ENCODE measurements around the gene TFDP2. TPM values are rescaled to one million over a fixed set of nuclear protein-coding genes. Genes with fewer than 3 reads are reported as not detected.

TFDP2 gene
- total RNA-seq, 2 experiments from 2014 or later = 33.1 to 34.2 TPM

- no peak overlapping the region for H3K27ac Mint-ChIP-seq
- no peak overlapping the region for H3K27ac ChIP-seq (ENCODE audit: low read depth in 1 of 2, low read length in 2 of 2)
- no peaks in the 10 kb centered on the region for H3K9me3 ChIP-seq (ENCODE audit: control insufficient read depth in 1 of 2, insufficient read depth in 1 of 2, low read length in 2 of 2)
- intact Hi-C loops (cut with DNase I, micrococcal nuclease) = loop anchor here (5.0 to 10.0 kb wide), 4 partner anchors 152 to 973 kb away; partner anchors contain the start of genes ATP1B3 (in 1 of the 2), GK5 (in 1 of the 2) and U2SURP (in 1 of the 2)
- H3K4me3 ChIP-seq (ENCODE audit: low read length) = no peak overlapping the region
- no peaks in the 10 kb centered on the region for H3K27me3 Mint-ChIP-seq
- peaks cover 6% of the 10 kb centered on the region for H3K36me3 Mint-ChIP-seq (ENCODE audit: low read depth)
- DNase-seq = no peak
- no peaks in the 10 kb centered on the region for H3K27me3 ChIP-seq (ENCODE audit: control insufficient read depth in 1 of 2, insufficient read depth in 2 of 2, low read length in 2 of 2)
- H3K4me3 Mint-ChIP-seq = peak overlapping the region; percentile 23
- ATAC-seq (ENCODE audit: poor library complexity) = no peak
- H3K4me1 ChIP-seq (ENCODE audit: insufficient read depth, low read length) = no peaks in the 10 kb centered on the region
- H3K36me3 ChIP-seq (ENCODE audit: insufficient read depth, low read length) = no peaks in the 10 kb centered on the region
- ChIA-PET CTCF (no interaction called here), POLR2A (interaction anchor here (0.7 kb wide), 1 partner anchor 972 kb away, joined by 3 read pairs; the partner anchor contains the start of gene U2SURP)
- H3K4me1 Mint-ChIP-seq (ENCODE audit: low read depth) = peaks cover 33% of the 10 kb centered on the region
- H3K9me3 Mint-ChIP-seq = no peaks in the 10 kb centered on the region
- no peak for TF ChIP-seq CTCF (IDR thresholded peaks at IDR 0.05)
Observed at GRCh38 chr3:142029052-142029642, 120.2 kb downstream of the TFDP2 start.

DNA sequence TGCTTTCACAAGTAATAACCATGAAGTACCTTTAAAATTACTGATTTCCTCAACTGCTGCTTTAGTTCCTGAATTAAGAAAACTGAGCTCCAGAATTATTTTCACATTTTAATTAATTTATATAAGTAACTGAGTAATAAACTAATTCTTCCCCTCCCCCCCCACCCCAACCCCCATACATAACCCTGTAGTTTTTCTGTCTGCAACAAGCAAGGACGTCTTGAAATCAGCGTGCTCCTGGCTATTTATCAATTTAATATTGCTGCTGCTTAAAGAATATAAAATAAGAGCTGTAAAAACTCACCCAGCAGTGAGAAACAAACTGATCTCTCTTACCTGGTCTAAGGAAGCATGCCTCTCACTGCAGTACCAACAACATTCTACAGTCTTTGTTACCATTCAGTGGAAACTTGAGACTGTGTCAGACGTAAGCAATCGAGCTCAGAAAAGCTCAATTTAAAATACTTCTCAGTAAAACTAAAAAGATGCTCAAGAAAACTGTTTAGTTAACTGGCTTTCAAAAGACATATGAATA, 121.0 kb downstream of the TFDP2 start:
- ChIA-PET POLR2A (interaction anchor here (0.7 kb wide), 1 partner anchor 973 kb away, joined by 3 read pairs; the partner anchor contains the start of gene U2SURP), CTCF (interaction anchor here (0.6 kb wide), 1 partner anchor 8 kb away, joined by 5 read pairs; no protein-coding TSS in a partner anchor)
- ATAC-seq (ENCODE audit: poor library complexity) (peak; percentile 88), DNase-seq (peak in 5 of 14 experiments; percentile 10 to 70 (median 63))
- Histone ChIP-seq H3K4me3 (ENCODE audit: low read length) (peak overlapping the region; percentile 42), H3K4me1 (ENCODE audit: insufficient read depth, low read length) (no peaks in the 10 kb centered on the region), H3K27ac (ENCODE audit: low read depth in 1 of 2, low read length in 2 of 2) (no peak overlapping the region), H3K9me3 (ENCODE audit: control insufficient read depth in 1 of 2, insufficient read depth in 1 of 2, low read length in 2 of 2) (no peaks in the 10 kb centered on the region), H3K36me3 (ENCODE audit: insufficient read depth, low read length) (no peaks in the 10 kb centered on the region), H3K27me3 (ENCODE audit: control insufficient read depth in 1 of 2, insufficient read depth in 2 of 2, low read length in 2 of 2) (no peaks in the 10 kb centered on the region)
- peaks cover 8% of the 10 kb centered on the region for H3K36me3 Mint-ChIP-seq (ENCODE audit: low read depth)
- no peak for TF ChIP-seq CTCF (IDR thresholded peaks at IDR 0.05)
- peaks cover 36% of the 10 kb centered on the region for H3K4me1 Mint-ChIP-seq (ENCODE audit: low read depth)
- no peaks in the 10 kb centered on the region for H3K27me3 Mint-ChIP-seq
- intact Hi-C loops (cut with DNase I, micrococcal nuclease) = loop anchor here (5.0 to 10.0 kb wide), 4 partner anchors 151 to 974 kb away; partner anchors contain the start of genes ATP1B3 (in 1 of the 2), GK5 (in 1 of the 2) and U2SURP (in 1 of the 2)
- H3K27ac Mint-ChIP-seq = peak overlapping the region; percentile 46
- no peaks in the 10 kb centered on the region for H3K9me3 Mint-ChIP-seq
- peak overlapping the region; percentile 96 for H3K4me3 Mint-ChIP-seq

GRCh38 chr3:142027735-142028134, 121.6 kb downstream of the TFDP2 start:
- H3K4me3 ChIP-seq (ENCODE audit: low read length) = peak overlapping the region; percentile 42
- Mint-ChIP-seq H3K27ac (peak overlapping the region; percentile 43), H3K4me3 (peak overlapping the region; percentile 87), H3K27me3 (no peaks in the 10 kb centered on the region), H3K4me1 (ENCODE audit: low read depth) (peaks cover 36% of the 10 kb centered on the region), H3K9me3 (no peaks in the 10 kb centered on the region), H3K36me3 (ENCODE audit: low read depth) (peaks cover 8% of the 10 kb centered on the region)
- H3K36me3 ChIP-seq (ENCODE audit: insufficient read depth, low read length) = no peaks in the 10 kb centered on the region
- TF ChIP-seq CTCF (IDR thresholded peaks at IDR 0.05) = no peak
- no peaks in the 10 kb centered on the region for H3K27me3 ChIP-seq (ENCODE audit: control insufficient read depth in 1 of 2, insufficient read depth in 2 of 2, low read length in 2 of 2)
- intact Hi-C loops (cut with DNase I, micrococcal nuclease) = loop anchor here (5.0 to 10.0 kb wide), 4 partner anchors 150 to 975 kb away; partner anchors contain the start of genes ATP1B3 (in 1 of the 2), GK5 (in 1 of the 2) and U2SURP (in 1 of the 2)
- peak in 4 of 14 experiments; percentile 3 to 43 (median 26) for DNase-seq
- H3K27ac ChIP-seq (ENCODE audit: low read depth in 1 of 2, low read length in 2 of 2) = no peak overlapping the region
- POLR2A ChIA-PET = interaction anchor here (0.6 kb wide), 1 partner anchor 761 kb away, joined by 3 read pairs; no protein-coding TSS in a partner anchor
- H3K9me3 ChIP-seq (ENCODE audit: control insufficient read depth in 1 of 2, insufficient read depth in 1 of 2, low read length in 2 of 2) = no peaks in the 10 kb centered on the region
- peak; percentile 78 for ATAC-seq (ENCODE audit: poor library complexity)
- H3K4me1 ChIP-seq (ENCODE audit: insufficient read depth, low read length) = no peaks in the 10 kb centered on the region
- CTCF ChIA-PET = interaction anchor here (0.6 kb wide), 1 partner anchor 8 kb away, joined by 5 read pairs; no protein-coding TSS in a partner anchor

Measured in CD4-positive, alpha-beta T cell (primary cell).